DOHH2 (cell line): ENCODE measurements around the gene PACS2.

Source experiments
- H3F3A ChIP-seq: fragments of 200-600 bp; sonication (generic), shearing (Covaris generic); 2 replicates; pipeline ENCODE4 v1.6.0; 2016; ENCODE audit warnings: antibody characterized with exemption, mild to moderate bottlenecking; ENCODE audit not compliant: control insufficient read depth, insufficient read depth
- H3K27ac ChIP-seq: fragments of 200-600 bp; sonication (generic); 2 replicates; pipeline ENCODE4 v1.5.1; 2014; ENCODE audit warnings: low read depth, mild to moderate bottlenecking, low read length, moderate library complexity
- H3K27me3 ChIP-seq: fragments of 200-600 bp; sonication (generic); 2 replicates; pipeline ENCODE4 v1.6.1; 2014; ENCODE audit warnings: mild to moderate bottlenecking, low read length, mixed read lengths; ENCODE audit not compliant: control insufficient read depth
- H3K36me3 ChIP-seq: fragments of 200-600 bp; sonication (generic); 2 replicates; pipeline ENCODE4 v1.6.1; 2014; ENCODE audit warnings: mild to moderate bottlenecking, low read length, moderate library complexity, mixed read lengths; ENCODE audit not compliant: control insufficient read depth
- H3K4me1 ChIP-seq: fragments of 200-600 bp; sonication (generic); 2 replicates; pipeline ENCODE4 v1.6.1; 2014; ENCODE audit warnings: mild to moderate bottlenecking, low read length, mixed read lengths; ENCODE audit not compliant: control insufficient read depth
- H3K4me2 ChIP-seq: fragments of 200-600 bp; sonication (generic); 2 replicates; pipeline ENCODE4 v1.6.0; 2014; ENCODE audit warnings: mild to moderate bottlenecking, low read length, moderate library complexity
- H3K4me3 ChIP-seq: fragments of 200-600 bp; sonication (generic); 2 replicates; pipeline ENCODE4 v1.5.1; 2014; ENCODE audit warnings: mild to moderate bottlenecking, low read length, mixed read lengths
- H3K79me2 ChIP-seq: fragments of 200-600 bp; sonication (generic); 2 replicates; pipeline ENCODE4 v1.6.1; 2014; ENCODE audit warnings: mild to moderate bottlenecking, low read length, mixed read lengths; ENCODE audit not compliant: control insufficient read depth
- H3K9me2 ChIP-seq: fragments of 200-600 bp; sonication (generic); replicated peaks from 2 replicates; pipeline ENCODE4 v1.6.1; 2014; ENCODE audit warnings: mild to moderate bottlenecking, low read length, mixed read lengths; ENCODE audit not compliant: control insufficient read depth
- H3K9me3 ChIP-seq: fragments of 200-600 bp; sonication (generic); 2 replicates; pipeline ENCODE4 v1.6.1; 2014; ENCODE audit warnings: antibody characterized with exemption, low read length, mixed read lengths; ENCODE audit not compliant: control insufficient read depth, insufficient read depth
- H4K20me1 ChIP-seq: fragments of 200-600 bp; sonication (generic); 2 replicates; pipeline ENCODE4 v1.6.0; 2014; ENCODE audit warnings: low read depth, mild to moderate bottlenecking, antibody characterized with exemption, low read length, moderate library complexity; ENCODE audit not compliant: control insufficient read depth, insufficient read depth
- CTCF ChIP-seq: fragments of 200-600 bp; sonication (generic); IDR thresholded peaks from one replicate; pipeline ENCODE4 v1.5.1; 2014; ENCODE audit warnings: antibody characterized with exemption, mild to moderate bottlenecking, low read depth, low read length; ENCODE audit not compliant: poor library complexity, severe bottlenecking
- EZH2phosphoT487 ChIP-seq: fragments of 200-600 bp; sonication (generic); IDR thresholded peaks from 2 replicates; pipeline ENCODE4 v1.6.1; 2017; ENCODE audit warnings: borderline replicate concordance, mild to moderate bottlenecking, antibody characterized with exemption, low read length, moderate library complexity, mixed read lengths

Gene PACS2

DNA sequence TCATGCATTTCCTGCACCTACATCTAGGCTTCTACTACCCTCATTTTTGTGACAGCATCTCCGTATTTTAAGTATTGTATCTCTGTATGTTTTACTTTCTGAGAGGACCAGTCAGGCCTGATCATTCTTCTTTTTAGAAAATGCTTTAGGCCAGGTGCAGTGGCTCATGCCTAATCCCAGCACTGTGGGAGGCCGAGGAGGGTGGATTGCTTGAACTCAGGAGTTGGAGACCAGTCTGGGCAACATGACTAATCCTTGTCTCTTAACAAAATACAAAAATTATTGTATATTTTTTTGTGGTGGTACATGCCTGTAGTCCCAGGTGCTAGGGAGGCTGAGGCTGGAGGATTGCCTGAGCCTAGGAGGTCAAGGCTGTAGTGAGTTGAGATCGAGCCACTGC lies 36.9 kb downstream of the PACS2 start:
- TF ChIP-seq CTCF (no peak), EZH2phosphoT487 (no peak)
- Histone ChIP-seq H3K4me2 (no peak overlapping the region), H4K20me1 (no peaks in the 10 kb centered on the region)

DNA sequence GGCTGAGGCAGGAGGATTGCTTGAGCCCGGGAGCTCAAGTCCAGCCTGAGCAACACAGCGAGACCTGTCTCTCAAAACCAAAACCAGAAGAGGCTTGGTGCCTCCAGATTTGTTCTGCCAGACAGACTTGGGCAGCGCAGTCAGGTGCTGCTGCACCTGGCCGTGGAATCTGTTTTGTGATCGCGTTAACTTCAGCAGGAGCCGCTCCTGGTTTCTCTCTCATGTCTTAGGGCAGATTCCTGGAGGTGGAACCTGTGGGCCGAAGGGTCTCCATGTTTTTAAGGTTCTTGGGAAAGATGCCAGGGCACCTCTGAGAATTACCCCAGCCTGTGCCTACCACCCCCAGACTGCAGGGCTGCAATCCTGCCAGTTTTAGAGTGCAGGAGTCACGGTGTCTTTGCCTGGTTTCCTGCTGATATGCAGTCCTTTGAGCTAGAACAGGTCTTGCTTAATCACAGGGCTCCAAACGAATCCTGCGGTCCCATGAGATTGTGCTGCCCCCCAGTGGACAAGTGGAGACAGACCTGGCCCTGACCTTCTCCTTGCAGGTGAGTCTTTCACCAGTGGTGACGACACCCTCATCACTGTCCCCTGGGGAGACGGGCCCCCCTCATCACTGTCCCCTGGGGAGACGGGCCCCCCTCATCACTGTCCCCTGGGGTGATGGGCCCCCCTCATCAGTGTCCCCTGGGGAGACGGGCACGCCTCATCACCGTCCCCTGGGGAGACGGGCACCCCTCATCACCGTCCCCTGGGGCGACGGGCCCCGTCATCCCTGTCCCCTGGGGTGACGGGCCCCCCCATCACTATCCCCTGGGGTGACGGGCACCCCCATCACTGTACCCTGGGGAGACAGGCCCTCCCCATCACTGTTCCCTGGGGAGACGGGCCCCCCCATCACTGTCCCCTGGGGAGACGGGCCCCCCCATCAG lies 37.6 kb downstream of the PACS2 start:
- Histone ChIP-seq H3K79me2 (no peaks in the 10 kb centered on the region), H3K4me2 (no peak overlapping the region), H3K27me3 (no peaks in the 10 kb centered on the region), H3K36me3 (no peaks in the 10 kb centered on the region), H3K27ac (no peak overlapping the region), H4K20me1 (no peaks in the 10 kb centered on the region), H3K4me1 (no peaks in the 10 kb centered on the region; the same call in 1 of the 2 replicates), H3F3A (no peaks in the 10 kb centered on the region), H3K9me3 (no peaks in the 10 kb centered on the region), H3K4me3 (no peak overlapping the region), H3K9me2 (no peaks in the 10 kb centered on the region)
- peak; percentile 90 for TF ChIP-seq CTCF
- no peak for TF ChIP-seq EZH2phosphoT487

More for the DNA sequence above, 36.9 kb downstream of the PACS2 start:
- H3K27me3 ChIP-seq, result no peaks in the 10 kb centered on the region
- H3F3A ChIP-seq, result no peaks in the 10 kb centered on the region
- no peaks in the 10 kb centered on the region; the same call in 1 of the 2 replicates for H3K4me1 ChIP-seq
- no peak overlapping the region for H3K27ac ChIP-seq
- no peaks in the 10 kb centered on the region for H3K9me2 ChIP-seq
- H3K4me3 ChIP-seq, result no peak overlapping the region
- no peaks in the 10 kb centered on the region for H3K79me2 ChIP-seq
- no peaks in the 10 kb centered on the region for H3K36me3 ChIP-seq
- no peaks in the 10 kb centered on the region for H3K9me3 ChIP-seq

GRCh38 chr14:105353136-105353535 lies 38.6 kb downstream of the PACS2 start:
- Histone ChIP-seq H3K27me3 (no peaks in the 10 kb centered on the region), H3F3A (no peaks in the 10 kb centered on the region), H3K27ac (no peak overlapping the region), H3K4me1 (no peaks in the 10 kb centered on the region; the same call in 1 of the 2 replicates), H3K36me3 (no peaks in the 10 kb centered on the region), H4K20me1 (no peaks in the 10 kb centered on the region), H3K4me2 (no peak overlapping the region), H3K79me2 (no peaks in the 10 kb centered on the region), H3K9me2 (no peaks in the 10 kb centered on the region), H3K9me3 (no peaks in the 10 kb centered on the region), H3K4me3 (no peak overlapping the region)
- TF ChIP-seq CTCF (no peak), EZH2phosphoT487 (no peak)
